NCI-H2227 (cell line): ENCODE measurements around the gene FBLN1.

Source experiments
- DNase-seq: peaks from one replicate; lab custom pipeline; 2025; ENCODE audit not compliant: unreplicated experiment; lab: John Stamatoyannopoulos, UW

Gene FBLN1

GRCh38 chr22:45503816-45504372 lies 1.2 kb downstream of the FBLN1 start:
- DNase-seq: no peak

- peak; percentile 39 for DNase-seq
Observed at GRCh38 chr22:45504373-45505341, 2.0 kb downstream of the FBLN1 start.

DNA sequence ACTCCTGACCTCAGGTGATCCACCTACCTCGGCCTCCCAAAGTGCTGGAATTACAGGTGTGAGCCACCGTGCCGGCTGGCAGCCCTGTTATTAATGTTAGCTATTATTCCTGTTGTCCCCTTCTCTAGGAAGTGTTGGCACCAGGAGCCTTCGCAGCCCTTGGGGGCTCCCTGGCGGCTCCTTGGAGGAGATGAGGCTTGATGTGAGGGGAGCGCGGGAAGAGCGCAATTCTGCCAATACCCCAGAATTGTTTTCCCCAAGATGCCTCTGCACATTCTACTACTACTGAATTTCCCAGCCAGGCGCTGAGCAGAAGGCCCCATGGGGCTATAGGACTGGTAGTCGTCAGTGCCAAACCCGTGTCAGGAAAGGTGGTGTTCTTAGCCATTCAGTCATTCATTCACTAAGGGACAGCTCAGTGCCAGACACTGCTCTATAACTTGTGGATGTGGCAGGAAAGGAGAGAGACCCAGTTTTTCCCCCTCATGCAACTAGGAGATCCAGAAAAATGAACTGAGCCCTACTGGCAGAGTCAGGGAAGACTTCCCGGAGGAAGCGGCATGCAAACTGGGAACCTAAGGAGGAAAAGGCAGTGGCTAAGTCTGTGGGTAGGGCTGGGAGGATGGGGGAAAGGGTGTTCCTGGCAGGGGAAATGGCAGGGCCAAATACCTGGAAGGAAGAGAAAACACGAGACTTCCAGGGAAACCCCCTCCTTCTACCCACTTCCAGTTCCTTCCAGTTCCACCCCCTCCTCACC lies 3.5 kb downstream of the FBLN1 start:
- no peak for DNase-seq

DNA sequence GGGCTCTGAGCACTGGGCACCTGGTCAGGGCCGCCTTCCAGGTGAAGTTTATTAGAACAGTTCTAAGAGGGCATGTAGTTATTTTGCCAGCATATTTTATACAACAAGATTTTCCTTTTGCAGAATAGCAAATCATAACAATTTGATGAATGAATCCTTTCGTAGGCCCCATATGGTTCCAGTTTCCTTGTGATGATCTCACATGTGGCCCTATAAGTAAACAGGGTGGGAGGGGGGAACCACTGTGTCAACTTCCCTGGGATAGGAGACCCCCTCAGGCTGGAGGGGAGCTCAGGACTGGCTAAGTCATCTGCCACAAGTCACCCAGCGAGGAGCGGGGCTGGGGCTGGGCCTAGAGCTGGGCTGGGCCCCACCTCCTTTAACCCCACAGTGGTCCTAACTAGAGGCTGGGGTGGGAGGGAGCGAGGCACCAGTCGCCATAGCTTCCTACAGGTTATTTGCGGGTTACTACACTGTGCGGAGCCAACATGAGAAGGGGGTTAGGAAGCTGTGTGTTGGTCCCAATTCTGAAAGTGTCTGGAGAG lies 4.2 kb downstream of the FBLN1 start:
- no peak for DNase-seq

- DNase-seq: no peak
Observed at GRCh38 chr22:45507798-45508197, 5.1 kb downstream of the FBLN1 start.

GRCh38 chr22:45508814-45509213 lies 6.1 kb downstream of the FBLN1 start:
- no peak for DNase-seq

DNA sequence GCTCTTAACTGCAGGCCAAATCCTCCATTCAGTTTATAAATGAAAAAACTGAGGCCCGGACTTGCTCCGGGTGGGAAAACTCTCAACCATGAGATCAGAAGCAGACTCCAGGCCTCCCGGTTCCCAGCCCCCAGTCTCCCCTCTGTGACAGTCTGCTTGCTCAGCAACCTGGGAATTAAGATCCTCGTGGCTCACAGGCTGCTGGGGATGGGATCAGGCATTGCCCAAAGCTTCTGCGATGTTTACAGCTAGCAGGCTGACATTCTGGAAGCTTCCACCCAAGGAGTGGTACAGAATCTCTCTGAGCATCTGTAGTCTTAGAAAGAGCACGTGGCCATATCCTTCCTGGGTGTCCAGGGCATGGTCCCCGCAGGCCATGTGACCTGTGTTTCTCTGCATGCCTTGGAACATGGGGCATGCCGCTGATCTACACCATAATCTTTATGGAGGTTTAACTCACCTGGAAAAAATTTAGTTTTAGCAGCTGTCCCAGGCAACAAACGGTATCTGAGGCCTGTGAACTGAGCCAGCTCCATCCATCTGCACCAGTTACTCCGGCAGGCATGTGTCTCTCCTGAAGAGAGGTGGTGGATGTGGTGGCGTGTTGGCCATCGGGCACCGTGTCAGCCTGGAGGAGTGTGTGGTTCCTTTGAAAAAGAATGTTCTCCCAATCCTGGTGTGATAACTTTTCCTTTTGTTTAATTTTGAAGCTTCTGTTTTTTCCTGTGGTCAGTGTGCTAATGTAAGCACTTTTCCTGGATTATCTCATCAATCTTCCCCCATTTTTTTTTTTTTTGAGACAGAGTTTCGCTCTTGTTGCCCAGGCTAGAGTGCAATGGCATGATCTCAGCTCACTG lies 7.9 kb downstream of the FBLN1 start:
- no peak for DNase-seq

GRCh38 chr22:45511847-45512261 lies 9.2 kb downstream of the FBLN1 start:
- no peak for DNase-seq

DNA sequence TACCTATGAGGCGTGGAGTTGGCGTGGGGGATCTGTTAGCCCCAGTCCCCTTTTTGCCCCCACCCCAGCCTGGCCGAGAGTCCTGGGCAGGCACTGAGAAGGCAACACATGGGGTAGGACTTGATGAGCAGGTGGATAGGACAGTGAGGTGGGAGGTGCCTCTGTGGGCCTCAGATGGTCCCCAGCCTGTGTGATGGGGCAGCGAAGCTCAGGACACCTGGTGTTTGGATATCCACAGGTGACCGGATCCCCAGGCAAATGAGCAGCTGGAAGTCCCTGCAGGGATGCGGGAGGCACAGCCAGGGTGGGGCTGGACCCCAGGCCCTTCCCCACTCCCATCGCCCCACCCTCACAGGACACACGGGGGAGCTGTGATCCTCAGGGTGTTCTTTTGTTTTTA lies 9.7 kb downstream of the FBLN1 start:
- DNase-seq: no peak

GRCh38 chr22:45515676-45516075 lies 13.0 kb downstream of the FBLN1 start:
- no peak for DNase-seq

DNA sequence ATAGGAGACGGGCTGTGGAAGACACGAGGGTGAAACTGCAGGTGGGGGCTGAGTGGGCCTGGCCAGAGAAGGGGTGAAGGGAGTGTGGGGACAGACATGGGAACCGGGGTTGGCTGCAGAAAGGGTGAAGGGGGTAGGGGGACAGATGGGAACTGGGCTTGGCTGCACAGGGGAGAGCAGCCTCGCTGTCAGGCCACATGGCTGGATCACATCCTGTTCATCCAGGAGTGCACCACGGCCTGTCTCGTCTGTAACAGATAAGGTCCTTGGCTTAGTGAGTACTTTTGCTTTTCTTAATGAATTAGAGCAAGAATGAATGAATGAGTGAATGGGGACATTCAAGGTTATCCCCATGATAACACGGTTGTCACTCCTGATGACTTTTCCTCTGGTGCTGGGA lies 13.5 kb downstream of the FBLN1 start:
- DNase-seq: no peak

DNA sequence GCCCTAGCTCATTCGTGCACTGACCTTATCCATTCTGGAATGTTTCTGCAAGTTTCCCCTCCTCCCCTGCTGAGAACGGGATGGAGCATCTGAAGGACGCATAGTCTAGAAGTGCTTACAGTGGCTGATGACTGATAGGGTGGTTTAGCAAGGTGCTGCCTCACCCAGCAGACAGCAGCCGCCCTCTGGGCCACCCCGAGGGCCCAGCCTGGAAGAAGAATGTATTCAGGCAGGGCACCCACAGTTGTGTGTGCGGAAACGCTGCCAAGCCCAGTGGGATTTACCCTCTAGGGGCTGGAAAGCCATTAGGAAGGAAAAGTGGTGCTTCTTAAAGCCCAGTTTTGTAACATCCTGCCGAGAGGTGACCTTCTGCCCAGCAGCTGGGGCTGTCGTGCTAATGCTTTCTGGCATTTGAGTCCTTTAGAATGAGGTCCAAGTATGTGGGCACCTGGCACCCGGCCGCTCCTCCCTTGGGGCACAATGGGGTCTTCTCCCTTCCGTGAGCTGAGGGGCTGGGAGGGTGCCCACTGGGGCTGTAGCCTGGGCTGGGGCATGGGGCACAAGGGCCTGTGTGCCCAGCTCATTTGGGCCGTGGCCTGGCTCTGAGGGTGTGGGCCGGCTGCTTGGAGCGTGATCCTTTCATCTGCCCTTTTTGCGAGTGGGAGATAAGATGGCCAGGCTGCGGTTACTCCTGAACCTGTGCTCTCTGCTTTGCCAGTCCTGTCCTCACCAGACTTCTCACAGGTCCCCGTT lies 14.4 kb downstream of the FBLN1 start:
- DNase-seq: no peak

DNA sequence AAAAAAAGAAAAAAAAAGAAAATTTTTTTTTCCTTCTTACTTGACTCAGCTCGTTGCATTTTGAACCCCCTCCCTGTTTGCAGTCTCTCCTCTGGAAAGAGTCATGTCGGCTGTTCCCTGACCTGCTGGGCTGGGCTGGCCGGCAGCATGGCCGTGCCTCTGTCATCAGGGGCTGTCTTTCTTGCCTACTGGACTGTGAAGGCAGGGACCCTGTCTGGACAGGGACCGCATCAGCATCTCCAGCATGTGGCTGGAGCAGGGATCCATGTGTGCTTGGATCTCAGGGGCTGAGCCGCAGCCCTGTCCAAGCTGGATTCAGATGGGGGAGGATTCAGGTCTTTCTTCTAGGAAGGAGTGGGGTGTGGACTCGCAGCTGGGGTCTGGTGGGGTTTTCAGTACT lies 15.5 kb downstream of the FBLN1 start:
- no peak for DNase-seq

DNA sequence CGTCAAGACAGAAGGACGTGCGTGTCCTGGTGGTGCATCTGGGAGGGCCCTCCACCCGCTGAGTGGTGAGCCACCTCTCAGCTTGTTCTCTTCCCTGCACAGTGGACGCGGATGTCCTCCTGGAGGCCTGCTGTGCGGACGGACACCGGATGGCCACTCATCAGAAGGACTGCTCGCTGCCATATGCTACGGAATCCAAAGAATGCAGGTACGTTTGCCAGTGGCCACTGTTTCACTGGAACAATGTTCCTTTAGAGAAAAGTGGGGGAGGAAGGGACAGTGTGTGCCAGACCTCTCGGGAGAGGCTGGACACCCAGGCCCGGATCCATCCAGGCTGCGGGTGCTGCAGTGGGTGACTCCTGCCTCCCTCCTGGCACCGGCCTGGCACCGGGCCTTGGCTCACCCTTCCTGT lies 15.9 kb downstream of the FBLN1 start:
- DNase-seq: no peak

DNA sequence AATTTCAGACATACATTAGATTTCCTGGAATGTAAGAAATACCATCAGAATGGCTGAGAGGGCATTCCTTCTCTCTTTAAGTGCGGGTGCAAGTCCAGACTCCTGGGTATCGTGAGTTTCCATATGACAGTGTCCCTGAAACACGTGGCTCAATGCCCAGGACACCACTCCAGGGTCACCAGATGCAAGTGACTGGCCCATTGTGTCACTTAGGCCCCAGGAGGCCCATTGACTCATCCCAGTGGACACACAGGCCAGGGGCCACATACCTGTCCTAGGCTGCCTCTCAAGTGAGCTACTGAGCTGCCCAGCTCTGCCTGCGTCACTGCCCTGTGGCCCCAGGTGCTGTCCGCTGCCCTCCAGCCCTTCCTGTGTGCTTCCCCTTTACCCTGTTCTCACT lies 18.5 kb downstream of the FBLN1 start:
- no peak for DNase-seq

DNA sequence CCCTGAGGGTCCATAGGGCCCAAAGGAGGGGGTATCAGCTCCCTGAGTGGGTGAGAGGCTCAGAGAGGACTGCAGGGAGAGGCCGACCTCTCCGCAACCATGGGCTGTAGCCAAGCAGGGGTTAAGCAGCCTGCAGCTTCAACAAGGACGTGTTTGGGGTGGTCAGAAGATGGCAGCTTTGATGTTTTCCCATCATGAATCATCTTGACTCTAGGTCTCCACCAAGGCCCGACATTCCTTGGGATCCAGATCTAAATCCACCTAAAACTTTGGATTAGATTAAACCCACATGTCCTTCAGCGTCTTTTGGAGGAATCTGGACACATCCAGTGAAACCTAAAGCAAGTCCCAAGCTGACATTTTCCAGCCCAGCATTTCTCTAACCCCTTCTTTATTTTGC lies 19.8 kb downstream of the FBLN1 start:
- DNase-seq: no peak

DNA sequence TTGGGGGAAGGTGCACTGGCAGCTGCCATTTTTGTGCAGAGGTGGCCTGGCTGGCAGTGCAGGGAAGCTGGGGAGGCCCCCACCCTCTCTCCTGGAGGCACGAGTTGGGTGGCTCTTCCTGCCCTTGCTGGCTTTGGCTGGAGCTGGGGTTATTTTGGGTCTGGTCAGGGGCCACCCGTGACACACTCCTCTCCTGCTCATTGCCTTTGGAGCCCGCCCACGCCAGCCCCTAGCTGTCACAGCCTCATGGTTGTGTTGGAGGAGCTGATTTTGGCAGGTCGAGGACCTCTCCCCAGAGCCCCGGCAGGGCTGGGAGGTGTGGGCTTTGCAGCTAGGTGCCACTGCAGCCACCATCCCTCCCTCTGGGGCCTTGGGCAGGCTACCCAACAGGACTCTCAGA lies 21.5 kb downstream of the FBLN1 start:
- DNase-seq: no peak

DNA sequence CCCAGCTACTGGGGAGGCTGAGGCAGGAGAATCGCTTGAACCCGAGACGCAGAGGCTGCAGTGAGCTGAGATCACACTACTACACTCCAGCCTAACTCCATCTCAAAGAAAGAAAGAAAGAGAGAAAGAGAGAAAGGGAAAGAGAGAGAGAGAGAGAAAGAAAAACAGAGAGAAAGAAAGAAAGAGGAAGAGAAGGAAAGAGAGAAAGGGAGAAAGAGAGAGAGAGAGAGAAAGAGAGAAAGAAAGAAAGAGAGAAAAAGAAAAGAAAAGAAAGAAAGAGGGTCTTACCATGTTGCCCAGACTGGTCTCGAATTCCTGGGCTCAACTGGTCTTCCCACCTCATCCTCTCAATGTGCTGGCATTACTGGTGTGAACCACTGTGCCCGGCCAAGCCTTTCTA lies 22.3 kb downstream of the FBLN1 start:
- no peak for DNase-seq

GRCh38 chr22:45525480-45525879 lies 22.8 kb downstream of the FBLN1 start:
- no peak for DNase-seq

DNA sequence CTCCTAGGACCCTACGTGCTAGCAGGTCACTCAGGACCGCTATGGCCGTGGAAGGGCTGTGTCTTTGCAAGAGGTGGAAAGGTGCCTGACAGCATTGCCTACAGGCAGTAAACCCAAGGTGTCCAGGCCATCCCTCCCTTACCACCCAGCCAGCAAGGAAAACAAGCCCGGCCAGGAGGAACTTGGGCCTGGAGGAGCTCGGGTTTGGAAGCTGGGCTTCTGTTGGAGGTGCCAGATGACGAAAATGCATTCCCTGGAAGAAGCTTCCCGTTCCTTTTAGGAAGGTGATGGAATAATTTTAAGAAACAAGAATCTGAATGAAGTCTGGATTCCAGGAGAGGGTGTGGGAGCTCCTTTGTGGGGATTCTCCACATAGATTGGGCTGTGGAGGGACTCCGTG lies 23.6 kb downstream of the FBLN1 start:
- DNase-seq: no peak
